HG03521 (cell line): ENCODE data around the gene TECTB.

Source experiments
- ATAC-seq: cut with Tn5 transposase; IDR thresholded peaks from one replicate; pipeline ENCODE4 v1.9.1; 2021; ENCODE audit warnings: mild to moderate bottlenecking, moderate library complexity; ENCODE audit not compliant: unreplicated experiment

TECTB gene

DNA sequence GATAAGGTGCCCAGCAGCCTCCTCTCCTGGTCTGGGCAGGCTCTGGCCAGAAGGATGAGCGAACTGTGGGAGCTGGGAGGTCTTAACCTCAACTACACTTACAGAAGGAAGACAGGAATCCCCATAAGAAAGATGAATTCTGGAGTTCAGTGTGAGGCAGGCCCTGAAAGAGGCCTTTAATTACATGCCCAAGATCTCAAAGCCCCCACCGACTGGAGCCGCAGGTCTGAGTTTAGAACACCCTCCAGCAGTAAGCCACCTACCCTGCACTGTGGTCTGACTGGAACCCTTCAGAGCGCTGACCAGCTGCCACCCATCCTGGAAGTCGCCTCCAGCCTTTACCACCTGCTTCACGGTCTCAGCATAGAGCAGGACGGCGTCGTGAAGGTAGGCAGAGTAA lies 62.5 kb downstream of the TECTB start:
- ATAC-seq: no peak

DNA sequence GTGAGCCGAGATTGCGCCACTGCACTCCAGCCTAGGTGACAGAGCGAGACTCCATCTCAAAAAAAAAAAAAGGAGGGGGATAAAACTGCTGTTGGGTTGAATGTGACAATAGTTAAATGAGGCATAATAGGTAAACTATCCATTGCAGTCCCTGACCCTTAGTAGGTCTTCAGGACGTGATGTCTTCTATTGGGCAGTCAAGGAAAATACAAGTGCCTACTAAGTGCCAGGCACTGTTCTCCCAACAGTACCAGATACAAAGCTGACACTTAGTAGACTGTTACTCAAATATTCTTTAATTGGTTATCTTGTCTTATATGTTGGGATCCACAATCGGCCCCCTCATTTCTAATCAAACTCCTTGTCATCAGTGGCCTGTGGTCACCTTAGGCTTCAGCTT lies 63.6 kb downstream of the TECTB start:
- no peak for ATAC-seq

DNA sequence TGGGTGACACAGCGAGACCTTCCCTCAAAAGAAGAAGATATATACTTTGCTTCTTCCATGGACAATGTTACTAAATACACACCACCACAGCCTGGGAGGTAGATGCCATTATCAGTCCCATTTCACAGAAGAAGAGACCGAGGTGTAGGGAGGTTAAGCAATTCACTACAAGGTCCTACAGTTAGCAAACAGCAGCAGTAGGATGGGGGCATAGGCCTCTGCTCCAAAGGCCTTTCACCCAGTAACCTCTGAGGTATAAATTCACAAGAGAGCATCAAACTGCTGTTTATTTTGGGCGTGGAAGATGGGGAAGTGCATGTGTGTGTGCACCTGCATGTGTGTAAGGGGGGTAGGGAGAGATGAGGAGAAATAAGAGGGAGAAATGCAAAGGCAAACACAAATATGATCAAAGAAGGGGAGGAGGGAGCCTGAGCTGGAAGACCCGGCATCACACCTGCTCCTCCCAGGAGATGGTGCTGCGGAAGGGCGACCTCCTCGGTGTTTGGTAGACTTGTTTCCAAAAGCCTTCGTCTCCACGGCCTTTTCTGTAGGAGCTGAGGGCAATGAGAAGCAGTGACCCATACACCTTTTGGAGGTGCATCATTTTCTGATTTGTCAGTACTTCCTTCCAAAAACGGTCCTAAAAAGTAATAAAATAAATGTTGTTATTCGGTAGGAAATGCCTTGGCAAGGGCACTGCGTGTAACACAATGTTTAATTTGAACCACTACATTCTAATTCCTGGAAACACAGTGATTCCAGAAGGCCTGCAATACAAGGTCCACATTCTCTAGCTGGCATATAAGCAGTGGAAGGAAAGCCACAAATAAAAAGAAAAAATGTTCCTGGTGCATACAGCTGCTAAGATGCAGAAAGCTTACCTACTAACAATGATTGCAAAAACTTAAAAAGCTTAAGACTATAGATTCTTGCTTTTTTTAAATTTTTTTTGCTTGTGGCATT lies 64.8 kb downstream of the TECTB start:
- no peak for ATAC-seq

GRCh38 chr10:112348759-112349158 lies 65.6 kb downstream of the TECTB start:
- no peak for ATAC-seq

GRCh38 chr10:112349521-112350085 lies 66.4 kb downstream of the TECTB start:
- no peak for ATAC-seq

DNA sequence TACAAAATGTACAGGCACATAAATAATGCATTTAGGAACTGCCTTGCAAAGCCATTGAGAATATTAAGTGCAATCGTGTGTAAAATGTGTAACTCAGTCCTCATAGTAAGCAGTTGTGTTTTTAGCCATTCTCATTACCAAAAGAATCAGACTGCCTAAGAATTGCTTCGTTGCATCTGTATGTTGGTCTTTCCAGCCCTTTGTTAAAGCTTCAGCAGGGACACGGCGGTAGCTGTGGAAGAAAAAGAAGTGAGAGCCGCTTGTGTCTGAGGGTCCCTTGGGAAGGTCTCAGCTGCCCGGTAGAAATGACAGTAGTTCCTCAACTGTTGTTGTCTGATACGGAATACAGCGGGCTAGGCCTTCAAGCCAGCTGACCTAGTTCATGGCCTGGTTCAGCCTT lies 67.9 kb downstream of the TECTB start:
- no peak for ATAC-seq

DNA sequence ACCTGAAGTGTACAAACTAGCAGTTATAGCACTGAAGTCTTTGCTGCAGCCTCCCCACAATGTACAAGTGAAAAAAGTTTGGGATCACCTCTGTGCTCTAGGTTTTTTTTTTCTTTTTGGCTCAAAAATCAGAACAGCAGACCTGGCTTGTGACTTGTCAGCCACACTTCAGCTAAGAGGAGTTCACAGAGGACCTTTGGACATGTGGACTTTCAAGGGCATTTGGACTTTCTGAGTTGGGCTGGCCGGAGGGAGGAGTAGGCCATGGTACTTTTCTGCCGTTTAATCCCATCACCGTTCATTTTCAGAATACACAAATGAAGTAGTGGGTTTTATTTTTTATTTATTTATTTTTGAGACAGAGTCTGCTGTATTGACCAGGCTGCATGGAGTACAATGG lies 68.8 kb downstream of the TECTB start:
- no peak for ATAC-seq

GRCh38 chr10:112353046-112353445 lies 69.8 kb downstream of the TECTB start:
- ATAC-seq: no peak
